Mucosa of descending colon (tissue), 3 donors: ENCODE results near the gene SAP30. TPM values are rescaled to one million over a fixed set of nuclear protein-coding genes. Genes with fewer than 3 reads are reported as not detected.

Experiments
- ATAC-seq: fragments of 200-7000 bp; cut with Tn5 transposase; one replicate; pipeline ENCODE4 v1.9.1; 2020; ENCODE audit warnings: mild to moderate bottlenecking, moderate library complexity
- DNase-seq, 3 donors: peaks; one replicate each; pipeline ENCODE4 v3.0.0-alpha.2; 2020
- H3K36me3 ChIP-seq: fragments of 200-600 bp; one replicate; pipeline ENCODE4 v1.8.0; 2021; ENCODE audit warnings: low read depth, mild to moderate bottlenecking
- H3K4me1 ChIP-seq: fragments of 200-600 bp; one replicate; pipeline ENCODE4 v1.8.0; 2021; ENCODE audit warnings: low read depth, mild to moderate bottlenecking
- H3K4me3 ChIP-seq: fragments of 200-600 bp; one replicate; pipeline ENCODE4 v1.8.0; 2021; ENCODE audit warnings: mild to moderate bottlenecking
- H3K9me3 ChIP-seq: fragments of 200-600 bp; one replicate; pipeline ENCODE4 v1.8.0; 2021; ENCODE audit warnings: mild to moderate bottlenecking
- intact Hi-C, 2 donors: fragments of 100-400 bp; cut with DNase I in 1 of 2; cut with micrococcal nuclease in 1 of 2; formaldehyde crosslinking; loops; one replicate each; pipeline versions ENCODE4 v1.11.0 to v1.11.1; 2022; cut with DNase I, micrococcal nuclease
- total RNA-seq, 3 donors: library from RNA; stranded (reverse); fragmentation: NEBNext Ultra II Directional in 2 of 3; extraction: Animal tissue kit (Norgen Biotek cat#: 25700) in 2 of 3; gene quantifications; one replicate each; pipeline versions ENCODE4 v1.2.1 to v1.2.4, GENCODE V29; 2021 to 2023
- TF ChIP-seq, protein P1 (sequence below): fragments of 200-600 bp; IDR thresholded peaks from one replicate; pipeline ENCODE4 v1.8.0; 2022; ENCODE audit warnings: antibody characterized with exemption, mild to moderate bottlenecking
- donor health status: DM: no; HTN: no; CAD: no; lungs with moderate emphysema.
- donor health status: DM: no; HTN: no; CAD: no.
- donor health status: DM: no; HTN: yes; CAD: no.

SAP30 gene
- total RNA-seq, 3 donors from 2014 or later: 3.8 to 22.6 (median 12.4) TPM

DNA sequence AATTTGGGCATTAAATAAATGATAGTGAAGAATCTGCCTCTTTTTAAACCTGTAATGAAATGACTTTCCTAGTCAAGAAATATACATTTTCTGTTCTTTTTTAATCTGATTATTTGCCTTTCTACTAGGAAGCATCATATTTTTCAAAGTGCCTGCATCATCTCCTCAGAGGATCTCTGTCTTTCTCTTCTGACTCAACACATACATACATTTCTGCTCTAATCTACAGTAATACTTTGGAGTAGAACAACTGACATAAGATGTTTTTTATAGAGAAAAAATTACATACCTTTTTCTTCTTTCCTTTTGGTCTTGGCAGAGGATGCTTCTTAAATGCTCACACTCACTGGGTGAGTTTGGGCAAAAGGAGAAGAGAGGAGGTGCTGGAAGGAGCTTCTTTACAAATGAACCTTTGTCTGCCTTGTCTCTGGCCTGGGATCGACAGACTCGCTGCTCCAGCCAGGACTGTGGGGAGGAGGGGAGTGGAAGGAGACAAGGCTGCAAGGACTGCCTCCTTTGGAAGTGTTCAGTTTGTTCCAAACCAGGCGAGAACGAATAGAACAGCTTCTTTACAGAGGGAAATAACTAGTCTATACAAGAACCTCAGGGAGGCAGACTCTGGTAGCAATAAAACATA, 28.1 kb downstream of the SAP30 start, which contains the start of gene SCRG1:
TSS of gene SCRG1 (minus strand) at position 338 of the 637 bp plus-strand sequence. CDS start 7,702 bp downstream, outside the sequence.
- Histone ChIP-seq H3K4me3 (no peak within 1 kb of the TSS), H3K4me1 (no peaks in the 10 kb centered on the region), H3K9me3 (no peaks in the 10 kb centered on the region), H3K36me3 (no peaks in the 10 kb centered on the region)
- ATAC-seq: no peak
- no peak for DNase-seq
- TF ChIP-seq, protein P1, sequence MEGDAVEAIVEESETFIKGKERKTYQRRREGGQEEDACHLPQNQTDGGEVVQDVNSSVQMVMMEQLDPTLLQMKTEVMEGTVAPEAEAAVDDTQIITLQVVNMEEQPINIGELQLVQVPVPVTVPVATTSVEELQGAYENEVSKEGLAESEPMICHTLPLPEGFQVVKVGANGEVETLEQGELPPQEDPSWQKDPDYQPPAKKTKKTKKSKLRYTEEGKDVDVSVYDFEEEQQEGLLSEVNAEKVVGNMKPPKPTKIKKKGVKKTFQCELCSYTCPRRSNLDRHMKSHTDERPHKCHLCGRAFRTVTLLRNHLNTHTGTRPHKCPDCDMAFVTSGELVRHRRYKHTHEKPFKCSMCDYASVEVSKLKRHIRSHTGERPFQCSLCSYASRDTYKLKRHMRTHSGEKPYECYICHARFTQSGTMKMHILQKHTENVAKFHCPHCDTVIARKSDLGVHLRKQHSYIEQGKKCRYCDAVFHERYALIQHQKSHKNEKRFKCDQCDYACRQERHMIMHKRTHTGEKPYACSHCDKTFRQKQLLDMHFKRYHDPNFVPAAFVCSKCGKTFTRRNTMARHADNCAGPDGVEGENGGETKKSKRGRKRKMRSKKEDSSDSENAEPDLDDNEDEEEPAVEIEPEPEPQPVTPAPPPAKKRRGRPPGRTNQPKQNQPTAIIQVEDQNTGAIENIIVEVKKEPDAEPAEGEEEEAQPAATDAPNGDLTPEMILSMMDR: no peak
- intact Hi-C loops: no loop called here

DNA sequence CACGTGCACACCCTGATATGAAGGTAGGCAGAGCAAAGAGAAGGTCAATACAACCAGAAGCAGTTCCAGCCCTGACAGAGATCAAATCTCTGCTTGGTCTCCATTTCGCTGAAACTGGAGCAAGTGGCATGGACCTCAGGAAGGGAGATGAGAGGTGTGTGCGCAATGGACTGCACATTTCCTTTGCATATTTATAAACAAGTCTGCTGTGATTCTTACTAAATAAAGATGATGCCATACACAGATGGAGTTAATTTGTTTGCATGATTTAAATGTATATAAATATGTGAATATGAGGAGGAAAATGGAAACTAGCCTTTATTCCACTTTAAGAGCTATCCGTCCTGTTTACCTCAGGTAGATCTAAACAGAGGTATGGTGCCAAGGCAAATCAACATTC, 30.3 kb downstream of the SAP30 start:
- intact Hi-C loops: no loop called here
- no peaks in the 10 kb centered on the region for H3K36me3 ChIP-seq
- TF ChIP-seq, protein P1: no peak
- H3K4me3 ChIP-seq: no peak overlapping the region
- no peaks in the 10 kb centered on the region for H3K9me3 ChIP-seq
- DNase-seq: no peak
- ATAC-seq: no peak
- no peaks in the 10 kb centered on the region for H3K4me1 ChIP-seq

DNA sequence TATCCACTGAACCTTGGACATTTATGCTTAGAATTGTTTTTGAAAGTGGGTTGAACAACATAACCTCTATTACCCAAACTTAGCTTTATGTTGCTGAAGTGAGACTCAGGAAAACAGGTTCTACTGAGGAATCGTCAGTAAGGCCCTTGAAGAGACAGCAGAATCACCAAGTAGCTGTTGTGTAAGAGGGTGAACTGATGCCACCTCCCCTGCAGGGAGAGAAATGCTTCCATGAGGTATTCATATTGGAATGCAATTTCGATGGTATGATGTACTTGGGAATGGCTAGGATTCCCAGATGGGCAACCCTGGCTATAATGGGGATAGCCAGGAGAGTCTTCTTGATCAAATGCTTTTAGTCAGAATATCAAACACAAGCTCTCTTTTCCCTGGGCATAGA, 32.3 kb downstream of the SAP30 start:
- no peaks in the 10 kb centered on the region for H3K4me1 ChIP-seq
- no peaks in the 10 kb centered on the region for H3K36me3 ChIP-seq
- H3K9me3 ChIP-seq: no peaks in the 10 kb centered on the region
- TF ChIP-seq, protein P1: no peak
- intact Hi-C loops: no loop called here
- ATAC-seq: no peak
- DNase-seq: no peak
- H3K4me3 ChIP-seq: no peak overlapping the region

DNA sequence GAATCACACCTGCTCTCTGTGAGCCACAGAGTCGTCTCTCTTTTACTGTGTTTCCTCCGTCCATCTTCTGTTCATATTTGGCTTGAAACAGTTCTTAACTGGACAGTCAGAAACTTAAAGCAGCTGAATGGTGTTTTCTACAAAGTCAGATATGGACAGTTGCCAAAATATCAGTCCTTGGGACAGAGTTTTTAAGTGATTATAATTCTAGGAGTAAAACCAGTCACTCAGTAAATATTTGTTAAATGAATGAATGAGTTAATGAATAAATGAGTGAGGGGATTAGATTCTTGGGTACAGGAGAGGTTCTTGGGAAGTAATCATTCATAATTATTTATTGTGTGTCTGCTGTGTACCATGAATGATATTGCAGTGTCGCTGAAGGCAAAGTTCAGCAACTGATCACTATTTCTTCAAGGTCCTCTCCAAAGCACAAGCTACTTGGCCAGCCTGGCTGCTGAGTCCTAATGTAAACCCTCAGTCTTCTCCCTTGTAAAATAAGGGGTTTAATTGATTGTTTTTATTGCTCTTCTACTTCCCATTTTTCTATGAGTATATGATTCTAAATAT, 33.6 kb downstream of the SAP30 start:
- TF ChIP-seq, protein P1: no peak
- DNase-seq: no peak
- ATAC-seq: no peak
- H3K4me3 ChIP-seq: no peak overlapping the region
- H3K36me3 ChIP-seq: no peaks in the 10 kb centered on the region
- H3K4me1 ChIP-seq: no peaks in the 10 kb centered on the region
- no peaks in the 10 kb centered on the region for H3K9me3 ChIP-seq
- intact Hi-C loops: no loop called here

DNA sequence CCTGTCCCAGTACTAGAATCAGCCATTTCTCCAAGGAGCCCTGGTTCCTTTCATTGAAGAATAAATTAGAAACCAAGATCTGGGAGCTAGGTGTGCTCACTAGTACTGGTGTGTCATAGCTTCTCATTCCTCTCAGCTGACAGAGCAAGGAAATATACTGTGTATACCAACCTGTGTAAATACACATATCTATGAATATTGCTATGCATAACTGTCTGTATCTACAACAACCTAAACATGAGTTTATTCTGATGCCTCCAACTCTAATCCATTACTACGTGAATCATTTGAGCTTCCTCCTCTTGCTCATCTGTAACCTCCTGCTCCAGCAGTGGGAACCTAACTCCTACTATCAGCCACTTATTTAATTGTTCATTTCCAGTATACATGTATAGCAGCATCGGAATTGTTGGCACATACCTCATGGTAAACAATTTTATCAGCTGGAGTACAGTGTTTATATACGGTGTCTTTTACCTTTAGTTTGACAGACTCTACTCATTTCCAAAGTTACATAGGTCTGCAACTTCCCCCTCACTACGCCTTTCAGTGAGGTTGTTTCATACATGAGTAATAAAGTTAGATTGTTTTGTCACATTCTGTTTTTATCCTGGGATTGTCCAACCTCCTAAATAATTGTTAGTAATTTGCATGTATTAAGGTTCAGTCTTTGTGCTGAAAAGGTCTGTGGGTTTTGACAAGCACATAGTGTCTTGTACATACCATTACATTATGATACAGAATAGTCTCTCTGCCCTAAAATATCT, 35.3 kb downstream of the SAP30 start:
- Histone ChIP-seq H3K36me3 (no peaks in the 10 kb centered on the region), H3K4me3 (no peak overlapping the region), H3K9me3 (no peaks in the 10 kb centered on the region), H3K4me1 (no peaks in the 10 kb centered on the region)
- intact Hi-C loops: no loop called here
- no peak for DNase-seq
- no peak for ATAC-seq
- TF ChIP-seq, protein P1: no peak
